Anterior cingulate cortex (tissue), 58 donors: ENCODE measurements around the gene MTG1.
A peak's percentile ranks its signal among the peaks of the same experiment; 100 is the strongest.

Experiments used
- DNase-seq, 58 donors: peaks; one replicate each; lab custom pipeline; 2025; lab: John Stamatoyannopoulos, UW

Gene MTG1, protein sequence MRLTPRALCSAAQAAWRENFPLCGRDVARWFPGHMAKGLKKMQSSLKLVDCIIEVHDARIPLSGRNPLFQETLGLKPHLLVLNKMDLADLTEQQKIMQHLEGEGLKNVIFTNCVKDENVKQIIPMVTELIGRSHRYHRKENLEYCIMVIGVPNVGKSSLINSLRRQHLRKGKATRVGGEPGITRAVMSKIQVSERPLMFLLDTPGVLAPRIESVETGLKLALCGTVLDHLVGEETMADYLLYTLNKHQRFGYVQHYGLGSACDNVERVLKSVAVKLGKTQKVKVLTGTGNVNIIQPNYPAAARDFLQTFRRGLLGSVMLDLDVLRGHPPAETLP

DNA sequence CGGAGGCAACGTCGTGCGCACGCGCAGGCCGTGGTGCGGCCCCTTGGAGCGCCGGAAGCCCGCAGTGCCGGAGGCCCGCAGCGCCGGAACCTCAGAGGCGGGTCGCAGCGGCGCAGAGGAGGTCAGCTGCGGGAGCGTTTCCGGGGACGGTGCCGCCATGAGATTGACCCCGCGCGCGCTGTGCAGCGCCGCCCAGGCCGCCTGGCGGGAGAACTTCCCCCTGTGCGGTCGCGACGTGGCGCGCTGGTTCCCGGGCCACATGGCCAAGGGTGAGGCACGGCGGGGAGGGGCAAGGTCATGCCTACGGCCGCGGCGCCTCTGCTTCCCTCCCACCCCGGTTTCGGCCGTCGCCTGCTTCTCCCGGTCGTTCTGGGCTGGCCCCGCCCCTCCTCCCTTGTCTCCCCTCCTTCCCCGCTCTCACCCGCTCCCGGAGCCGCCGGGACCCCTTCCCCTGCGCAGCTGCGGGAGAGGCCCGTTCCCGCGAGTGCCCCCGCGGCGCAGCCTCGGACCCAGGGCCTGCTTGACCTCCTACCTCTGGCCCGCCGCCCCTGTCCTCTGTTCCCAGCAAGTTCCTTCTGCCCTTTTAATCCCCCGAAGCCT, at the start of gene MTG1:
TSS of gene MTG1 (plus strand) at position 94 of the 600 bp plus-strand sequence. CDS start at position 158, 64 bp downstream.
- DNase-seq, result peak; percentile 49 to 96 (median 91)

DNA sequence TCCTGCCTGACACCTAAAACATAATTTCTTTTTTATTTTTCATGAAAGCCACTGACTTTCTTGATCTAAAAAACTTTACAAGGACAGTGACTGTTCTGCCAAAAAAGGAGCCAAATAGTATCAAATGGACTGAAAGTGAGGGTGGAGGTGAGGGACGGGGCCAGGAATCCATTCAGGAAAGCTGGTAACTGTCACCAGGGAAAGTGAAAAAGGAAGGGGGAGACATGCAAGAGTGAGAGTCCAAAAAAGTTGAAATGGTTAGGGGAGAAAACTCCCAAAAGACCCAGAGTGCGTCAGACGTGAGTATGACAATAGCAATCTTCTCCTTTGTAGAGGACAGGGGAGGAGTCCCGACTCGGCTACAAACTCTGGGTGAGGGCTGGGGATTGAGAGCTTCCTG, 49.7 kb upstream of the MTG1 start:
- no peak for DNase-seq

DNA sequence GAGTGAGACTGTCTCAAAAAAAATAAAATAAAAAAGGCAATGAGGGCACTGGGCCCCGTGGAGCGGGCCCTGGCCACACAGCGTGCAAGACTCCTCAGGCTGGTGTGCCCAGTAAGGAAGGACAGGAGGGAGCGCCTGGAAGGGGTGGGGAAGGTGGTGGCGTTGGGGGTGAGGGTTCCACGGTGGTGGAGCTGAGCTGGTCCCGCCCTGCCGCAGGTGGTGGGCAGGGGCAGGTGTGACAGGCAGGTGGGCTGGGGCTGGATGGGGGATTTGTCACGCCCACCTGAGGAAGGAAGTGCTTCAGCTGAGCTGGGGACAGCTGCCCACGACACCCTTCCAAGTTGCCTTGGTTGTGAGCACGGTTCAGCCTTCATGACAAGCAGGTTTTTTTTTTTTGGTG, 47.5 kb upstream of the MTG1 start:
- DNase-seq, result no peak

DNA sequence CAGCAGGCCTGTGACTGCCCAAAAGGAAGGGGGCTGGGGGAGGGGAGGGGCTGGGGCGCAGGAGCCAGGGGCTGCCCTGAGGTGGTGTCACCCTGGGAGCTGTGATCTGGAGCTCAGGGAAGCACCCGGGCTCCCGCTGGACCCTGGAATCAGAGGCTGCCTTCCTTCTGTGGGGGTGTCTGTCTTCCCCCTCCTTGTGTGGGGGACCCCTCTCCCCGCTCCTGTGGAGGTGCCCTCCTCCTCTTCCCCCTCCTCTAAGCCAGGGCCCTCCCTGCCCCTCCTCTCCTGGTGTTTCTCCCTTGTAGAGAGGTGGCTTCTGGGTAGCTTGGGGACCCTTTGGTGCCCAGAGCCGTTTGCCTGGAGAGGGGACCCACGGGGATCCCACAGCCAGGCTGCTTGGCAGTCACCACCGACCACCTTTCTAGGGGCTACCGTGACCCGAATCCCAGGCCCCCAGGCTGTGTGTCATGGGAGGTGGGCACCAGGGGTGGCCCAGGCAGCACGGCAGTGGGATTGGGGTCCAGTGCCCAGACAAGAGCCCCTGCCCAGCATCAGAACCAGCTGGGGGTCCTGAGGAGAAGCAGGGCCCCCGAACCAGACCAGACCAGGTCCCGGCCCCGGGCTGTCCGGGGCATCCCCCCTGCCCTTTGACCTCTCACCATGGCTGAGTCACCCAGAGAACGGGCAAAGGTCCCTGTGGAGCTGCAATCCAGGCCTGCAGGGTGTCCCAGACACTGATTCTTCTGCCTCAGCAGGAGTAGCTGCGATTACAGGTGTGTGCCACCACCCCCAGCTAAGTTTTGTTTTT, 46.0 kb upstream of the MTG1 start:
- no peak for DNase-seq

DNA sequence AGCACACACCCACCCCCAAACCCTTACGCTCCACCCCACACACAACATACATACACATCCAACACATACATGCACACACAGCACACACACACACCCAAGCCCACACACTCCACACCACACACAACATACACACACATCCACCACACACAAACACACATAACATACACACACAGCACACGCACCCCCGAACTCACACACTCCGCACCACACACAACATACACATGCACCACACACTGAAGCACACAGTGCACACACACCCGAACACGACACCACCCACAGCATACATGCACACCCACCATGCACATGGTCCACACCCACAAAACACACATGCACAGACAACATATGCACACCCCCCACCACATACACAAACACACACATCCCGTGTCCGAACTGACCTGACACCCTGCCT, 44.8 kb upstream of the MTG1 start:
- no peak for DNase-seq

DNA sequence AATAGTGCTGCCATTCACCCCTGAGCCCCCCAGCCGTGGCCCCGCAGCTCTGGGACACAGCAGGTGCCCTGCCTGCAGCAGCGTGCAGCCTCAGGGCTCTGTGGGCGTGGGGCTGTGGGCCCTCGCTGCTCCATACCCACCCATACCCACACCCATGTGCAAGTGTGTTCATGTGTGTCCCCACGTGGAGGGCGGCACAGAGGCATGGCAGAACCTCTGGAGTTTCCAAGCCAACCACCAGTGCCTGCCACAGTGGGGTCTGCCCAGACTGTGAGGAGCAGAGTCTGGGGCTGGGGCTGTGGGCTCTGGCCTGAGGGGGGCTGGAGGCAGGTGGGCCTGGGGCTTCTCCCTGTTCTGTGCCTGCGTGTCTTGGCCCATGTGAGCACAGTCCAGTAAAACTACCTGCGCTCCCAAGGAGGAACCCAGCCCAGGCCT, 44.4 kb upstream of the MTG1 start:
- no peak for DNase-seq

DNA sequence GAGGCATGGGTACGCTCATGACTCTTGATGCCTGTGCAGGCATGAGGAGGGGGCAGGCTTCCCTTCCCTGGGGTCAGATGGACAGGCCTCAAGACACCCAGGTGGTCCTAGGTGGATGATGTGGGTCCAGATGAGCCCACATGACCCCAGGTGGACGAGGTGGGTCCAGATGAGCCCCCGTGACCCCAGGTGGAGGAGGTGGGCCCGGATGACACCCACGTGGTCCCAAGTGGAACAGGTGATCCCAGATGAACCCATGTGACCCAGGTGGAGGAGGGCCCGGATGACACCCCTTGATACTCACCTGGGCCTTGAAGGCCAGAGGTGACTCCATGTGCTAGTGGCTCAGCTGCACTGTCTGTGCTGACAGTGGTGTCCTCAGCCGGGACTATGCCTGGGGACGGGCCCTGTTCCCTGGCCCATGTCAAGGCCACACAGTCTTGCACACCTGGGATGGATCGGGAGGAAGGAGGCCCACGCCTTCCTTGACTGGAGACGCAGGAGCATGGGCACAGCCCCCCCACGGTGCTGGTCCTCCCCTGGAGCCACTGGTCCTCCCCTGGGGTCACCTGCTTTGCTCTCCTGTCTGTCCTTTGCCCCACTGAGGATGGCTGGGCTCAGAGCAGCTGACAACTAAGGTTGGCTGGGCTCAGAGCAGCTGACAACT, 43.5 kb upstream of the MTG1 start:
- DNase-seq, result no peak

DNA sequence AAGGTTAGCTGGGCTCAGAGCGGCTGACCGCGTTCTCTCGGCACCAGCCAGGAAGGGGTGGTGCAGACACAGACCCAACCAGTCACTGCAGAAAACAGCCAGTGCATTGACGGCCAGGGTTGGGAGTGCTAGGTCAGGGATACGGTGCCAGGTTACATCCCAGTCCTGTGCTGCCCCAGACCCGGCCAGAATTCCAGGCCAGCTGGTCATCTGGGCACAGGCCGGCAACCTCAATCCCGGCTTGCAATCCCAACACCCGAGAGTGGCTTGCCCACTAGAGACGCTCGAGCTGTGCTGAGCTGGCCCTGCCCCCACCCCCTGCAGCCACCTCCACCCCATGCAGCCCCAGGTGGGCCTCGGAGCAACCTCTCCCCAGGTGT, 43.0 kb upstream of the MTG1 start:
- DNase-seq, result no peak

DNA sequence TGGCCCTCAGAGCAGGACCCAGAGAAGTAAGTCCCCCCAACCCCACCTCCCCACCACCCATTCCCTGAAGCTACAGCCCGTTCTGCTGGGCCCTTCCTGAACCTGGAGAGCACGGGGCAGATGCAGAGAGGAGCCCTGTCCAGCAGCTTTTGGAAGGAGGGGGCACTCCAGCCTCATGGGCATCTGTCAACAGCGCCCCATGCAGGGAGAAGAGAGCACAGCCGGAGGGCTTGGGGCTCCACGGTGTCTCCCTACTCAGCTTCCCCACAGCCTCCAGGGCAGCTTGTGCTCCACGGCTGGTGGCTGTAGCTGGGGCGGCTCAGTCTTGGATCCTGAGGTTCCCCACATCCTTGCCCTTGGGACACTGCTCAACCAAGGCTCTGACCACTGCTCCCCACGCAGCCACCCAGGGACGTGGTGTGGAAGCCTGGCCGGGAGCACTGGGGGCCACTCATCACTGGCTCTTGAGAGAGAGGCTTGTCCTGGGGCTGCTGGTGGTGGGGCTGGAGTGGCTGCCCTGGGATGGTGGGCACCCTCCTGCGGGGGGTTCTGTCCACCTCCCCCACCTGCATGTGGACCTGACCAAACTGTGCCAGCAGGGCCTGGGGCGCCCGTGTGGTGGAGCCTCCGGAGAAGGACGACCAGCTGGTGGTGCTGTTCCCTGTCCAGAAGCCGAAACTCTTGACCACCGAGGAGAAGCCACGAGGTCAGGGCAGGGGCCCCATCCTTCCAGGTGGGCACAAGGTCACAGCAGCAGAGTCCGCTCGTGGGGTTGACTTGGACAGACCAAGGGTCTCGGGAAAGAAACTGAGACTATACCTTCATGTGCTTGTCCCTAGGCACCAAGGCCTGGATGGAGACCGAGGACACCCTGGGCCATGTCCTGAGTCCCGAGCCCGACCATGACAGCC, 42.3 kb upstream of the MTG1 start:
- no peak for DNase-seq

DNA sequence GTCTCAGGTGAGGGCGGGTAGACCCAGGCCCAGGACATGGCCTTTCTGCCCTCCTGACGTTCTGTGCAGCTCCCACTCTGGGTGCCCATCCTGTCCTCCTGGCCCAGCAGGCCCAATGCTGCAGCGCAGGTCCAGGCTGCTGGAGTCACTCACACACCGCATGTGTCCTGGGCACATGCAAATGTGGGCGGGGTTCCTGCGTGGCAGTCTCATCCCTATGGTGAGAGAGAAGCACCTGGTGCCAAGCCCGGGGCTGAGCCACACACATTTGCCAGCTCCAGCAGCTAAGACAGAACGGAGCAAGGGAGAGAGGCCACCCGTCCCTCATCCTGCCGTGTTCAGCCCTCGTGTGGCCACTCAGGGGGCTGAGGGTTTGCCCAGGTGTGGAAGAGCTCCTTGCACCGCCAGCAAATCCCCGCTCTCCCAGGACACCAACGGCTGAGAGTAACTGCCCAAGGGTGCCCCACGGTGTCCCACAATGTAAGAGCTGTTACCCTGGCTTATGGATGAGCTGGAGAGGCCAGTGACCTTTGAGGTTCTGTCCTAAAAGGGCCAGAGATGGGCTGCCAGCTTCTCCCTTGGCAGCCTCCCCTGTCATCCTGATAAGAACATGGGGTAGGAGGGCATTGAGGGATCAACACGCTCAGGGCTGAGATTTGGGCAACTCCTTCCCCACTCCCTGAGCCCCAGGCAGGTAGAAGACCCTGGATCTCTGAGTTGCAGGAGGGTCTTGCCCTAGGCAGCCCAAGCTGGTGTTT, 40.6 kb upstream of the MTG1 start:
- no peak for DNase-seq

DNA sequence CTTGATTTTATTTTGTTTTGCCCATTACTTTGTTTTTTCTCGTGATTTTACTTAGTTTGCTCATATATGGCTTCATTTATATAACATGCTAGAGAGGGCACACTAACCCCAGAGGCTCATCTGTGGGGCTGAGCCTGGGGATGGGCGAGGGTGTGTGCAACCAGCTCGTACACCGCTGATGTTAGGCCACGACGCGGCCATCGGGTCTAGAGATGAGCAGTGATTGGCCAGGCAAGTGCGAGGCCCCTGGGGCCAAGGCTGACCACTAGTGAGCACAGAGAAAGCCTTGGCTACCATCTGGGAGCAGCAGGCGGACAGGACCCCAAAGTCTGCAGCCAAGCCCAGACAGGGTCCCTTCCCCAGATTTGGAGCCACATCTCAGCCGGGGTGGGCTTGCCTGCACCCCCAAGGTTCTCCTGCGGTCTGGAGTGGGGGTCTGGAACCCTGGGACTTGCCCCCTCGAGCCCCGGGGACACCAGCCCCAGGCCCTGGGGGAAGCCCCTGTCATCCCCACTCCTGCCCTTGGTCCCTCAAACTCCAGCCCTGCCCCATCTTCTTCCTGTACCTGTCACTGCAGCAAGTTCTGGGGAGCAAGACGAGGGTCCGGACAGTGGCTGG, 39.9 kb upstream of the MTG1 start:
- DNase-seq, result no peak

DNA sequence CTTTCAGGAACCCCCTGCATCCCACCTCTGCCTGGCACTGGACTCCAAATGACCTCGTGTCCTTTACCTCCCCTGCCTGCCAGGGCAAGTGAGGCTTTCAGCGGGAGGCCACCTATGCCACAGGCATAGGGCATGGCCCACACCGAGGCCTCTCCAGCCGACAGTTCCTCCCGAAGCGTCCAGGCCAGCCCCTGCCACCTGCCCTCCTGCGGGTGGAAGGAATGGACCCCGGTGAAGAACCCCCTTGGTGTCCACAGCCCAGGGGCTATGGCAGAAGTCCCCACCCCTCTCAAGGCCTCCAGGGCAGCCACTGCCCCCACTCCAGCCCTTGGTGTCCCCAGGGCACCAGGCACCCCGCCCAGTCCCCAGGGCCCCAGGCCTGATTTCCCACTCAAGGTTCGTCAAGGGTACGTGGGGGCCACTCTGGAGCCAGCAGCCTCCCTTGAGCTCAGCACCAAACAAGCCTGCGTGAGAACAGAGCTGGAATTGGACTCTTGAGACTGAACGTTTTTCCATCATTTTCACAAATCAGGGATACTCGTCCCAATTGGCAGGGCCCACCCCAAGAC, 39.2 kb upstream of the MTG1 start:
- no peak for DNase-seq

DNA sequence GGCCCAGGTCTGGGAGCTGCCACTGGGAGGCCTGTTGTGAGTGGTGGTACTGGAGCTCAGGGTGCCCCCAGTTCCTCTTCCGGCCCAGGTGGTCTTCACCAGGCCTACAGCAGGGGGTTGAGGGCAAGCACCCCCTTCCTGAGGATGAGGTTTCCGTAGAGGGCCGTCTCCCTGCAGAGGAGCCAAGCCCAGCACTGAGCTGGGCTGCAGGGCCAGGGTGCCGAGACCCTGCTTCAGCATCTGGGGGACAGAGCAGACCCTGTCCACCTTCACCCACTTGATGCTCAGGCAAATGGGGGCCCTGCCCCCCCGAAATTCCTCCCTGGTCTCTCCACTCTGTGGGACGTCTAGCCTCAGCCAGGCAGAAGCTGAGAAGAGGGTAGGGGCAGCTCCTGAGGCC, 38.7 kb upstream of the MTG1 start:
- DNase-seq, result no peak

DNA sequence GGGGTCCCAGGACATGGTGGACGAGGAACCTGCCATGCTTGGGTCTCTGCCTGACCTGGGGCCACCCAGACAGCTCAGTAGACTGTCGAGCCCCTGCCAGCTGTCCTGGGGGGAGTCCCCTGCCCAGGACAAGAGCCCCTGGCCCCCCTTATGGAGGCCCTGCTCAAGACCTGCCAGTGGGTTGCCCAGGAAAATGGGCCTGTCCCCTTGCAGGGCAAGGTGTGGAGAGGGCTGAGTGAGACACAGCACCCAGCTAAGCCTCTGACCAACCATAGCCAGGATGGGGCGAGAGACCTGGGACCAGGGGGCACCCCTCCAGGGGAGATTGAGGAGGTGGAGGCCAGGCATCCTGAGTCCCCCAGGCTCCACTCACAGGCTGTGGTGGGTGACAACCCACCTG, 38.0 kb upstream of the MTG1 start:
- DNase-seq, result no peak

DNA sequence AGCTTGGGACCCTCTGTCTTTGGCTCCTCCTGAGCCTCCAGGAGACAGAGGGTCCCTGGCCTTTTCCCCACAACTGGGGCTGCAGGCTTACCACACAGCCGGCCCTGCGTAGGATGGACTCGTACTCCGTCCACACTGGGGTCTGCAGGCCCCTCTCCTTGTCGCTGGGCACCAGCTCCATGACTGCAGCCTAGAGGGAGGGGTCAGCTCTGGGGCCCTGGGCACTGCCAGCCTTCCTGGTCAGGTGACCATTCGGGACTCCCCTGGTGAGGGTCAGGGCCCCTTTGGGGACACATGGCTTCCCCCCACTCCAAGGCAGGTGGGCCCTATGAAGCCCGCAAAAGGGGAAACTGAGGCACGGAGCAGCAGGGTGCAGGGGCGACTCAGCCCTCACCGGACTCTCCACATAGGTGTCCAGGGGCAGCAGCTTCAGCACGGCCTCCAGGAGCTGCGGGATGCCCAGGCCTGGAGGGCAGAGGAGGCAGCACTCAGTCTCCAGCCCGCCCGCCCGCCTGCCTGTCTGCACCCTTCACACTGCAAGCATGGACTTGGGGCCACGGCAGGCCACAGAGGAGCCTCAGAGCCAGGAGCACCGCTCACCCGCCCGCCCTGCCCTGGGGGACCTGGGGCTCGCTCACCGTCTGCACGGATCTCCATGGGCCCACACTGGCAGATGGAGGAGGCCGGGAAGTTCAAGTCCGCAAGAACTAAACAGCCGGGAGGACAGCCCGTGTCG, 37.2 kb upstream of the MTG1 start:
- no peak for DNase-seq

DNA sequence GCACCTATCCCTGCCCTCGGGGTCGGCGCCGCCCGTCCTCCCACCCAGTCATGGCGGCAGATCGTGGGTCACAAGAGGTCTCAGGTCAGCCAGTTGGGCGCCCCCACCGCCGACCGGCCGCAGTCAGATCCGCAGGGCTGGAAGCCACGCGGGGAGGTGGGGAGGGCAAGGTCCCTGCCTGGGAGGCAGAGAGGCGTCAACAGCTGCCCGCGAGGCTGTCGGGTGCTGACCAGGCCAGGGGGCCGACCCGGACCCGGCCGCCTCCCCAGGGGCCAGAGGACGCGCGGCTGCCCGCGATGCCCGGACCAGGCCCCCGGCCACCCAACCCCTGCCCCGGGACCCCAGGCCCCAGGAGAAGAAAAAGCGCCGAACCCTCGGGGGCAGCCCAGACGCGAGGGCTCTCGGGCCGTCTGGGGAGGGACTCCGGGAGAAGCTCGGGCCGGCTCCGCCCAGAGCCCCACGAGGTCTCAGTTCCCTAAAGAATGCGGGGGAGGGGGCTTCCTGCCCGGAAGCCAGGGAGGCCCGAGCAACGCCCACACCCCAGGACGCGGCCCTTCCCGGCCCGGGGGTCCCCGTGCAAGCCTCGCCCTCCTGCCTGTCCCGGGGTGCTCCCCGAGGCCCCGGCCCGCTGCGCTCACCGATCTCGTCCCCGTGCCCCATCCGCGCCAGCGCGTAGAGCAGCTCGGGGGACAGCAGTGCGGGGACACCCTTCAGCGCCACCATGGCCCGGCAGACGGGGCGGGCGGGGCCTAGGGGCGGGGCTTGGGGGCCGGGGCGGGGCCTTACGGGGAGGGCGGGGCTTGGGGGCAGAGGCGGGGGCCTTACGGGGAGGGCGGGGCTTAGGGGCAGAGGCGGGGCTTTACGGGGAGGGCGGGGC, 36.4 kb upstream of the MTG1 start, which contains the start of gene FUOM:
TSS of gene FUOM (minus strand) at position 735 of the 877 bp plus-strand sequence. CDS start at position 723, 12 bp downstream.
- peak in 6 of 58 donors; percentile 10 to 85 (median 24) for DNase-seq
